COLO668 (cell line): ENCODE data around the gene NPR3.

ENCODE experiments used
- DNase-seq: peaks from one replicate; lab custom pipeline; 2025; ENCODE audit not compliant: unreplicated experiment; lab: John Stamatoyannopoulos, UW

Gene NPR3, protein sequence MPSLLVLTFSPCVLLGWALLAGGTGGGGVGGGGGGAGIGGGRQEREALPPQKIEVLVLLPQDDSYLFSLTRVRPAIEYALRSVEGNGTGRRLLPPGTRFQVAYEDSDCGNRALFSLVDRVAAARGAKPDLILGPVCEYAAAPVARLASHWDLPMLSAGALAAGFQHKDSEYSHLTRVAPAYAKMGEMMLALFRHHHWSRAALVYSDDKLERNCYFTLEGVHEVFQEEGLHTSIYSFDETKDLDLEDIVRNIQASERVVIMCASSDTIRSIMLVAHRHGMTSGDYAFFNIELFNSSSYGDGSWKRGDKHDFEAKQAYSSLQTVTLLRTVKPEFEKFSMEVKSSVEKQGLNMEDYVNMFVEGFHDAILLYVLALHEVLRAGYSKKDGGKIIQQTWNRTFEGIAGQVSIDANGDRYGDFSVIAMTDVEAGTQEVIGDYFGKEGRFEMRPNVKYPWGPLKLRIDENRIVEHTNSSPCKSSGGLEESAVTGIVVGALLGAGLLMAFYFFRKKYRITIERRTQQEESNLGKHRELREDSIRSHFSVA

DNA sequence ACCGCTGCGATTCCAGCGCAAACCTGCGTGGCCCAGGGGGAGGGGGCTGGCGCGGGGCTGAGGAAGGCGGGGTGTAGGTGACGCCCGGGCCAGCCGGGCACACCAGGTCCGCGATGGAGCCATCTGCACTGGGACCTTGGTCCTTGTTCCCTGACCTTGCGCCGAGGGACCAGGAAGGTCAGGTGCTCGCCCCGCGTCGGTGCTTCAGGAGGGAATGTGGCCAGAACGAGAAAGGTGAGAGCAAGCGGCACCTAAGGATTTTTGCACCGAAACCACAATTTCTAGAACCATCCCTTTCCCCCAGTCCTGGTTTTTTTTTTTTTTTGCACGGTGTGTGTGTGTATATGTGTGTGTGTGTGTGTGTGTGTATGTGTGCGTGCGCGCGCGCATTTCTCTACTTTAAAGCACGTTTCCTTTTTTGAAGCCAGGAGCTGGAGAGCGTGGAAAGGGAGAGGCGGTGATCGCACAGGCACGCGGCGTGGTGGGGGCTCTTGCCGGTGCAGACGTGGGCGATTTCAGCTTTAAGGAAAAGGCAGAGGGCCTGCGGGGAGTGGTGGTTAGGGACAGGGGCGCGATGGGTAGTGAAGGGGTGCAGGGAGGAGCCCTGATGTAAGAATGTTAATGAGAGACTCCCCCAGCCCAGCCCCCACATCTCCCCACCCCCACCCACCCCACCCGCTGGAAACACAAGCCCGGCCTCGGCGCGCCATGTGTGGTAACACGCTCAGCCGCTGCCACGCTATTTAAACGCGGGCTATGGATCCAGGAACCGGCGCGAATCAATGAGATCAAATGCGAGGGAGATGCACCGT lies at the start of gene NPR3:
NPR3 (plus strand) TSS at position 772 of the 812 bp plus-strand sequence. CDS start 456 bp downstream, outside the sequence.
- peak; percentile 45 for DNase-seq

DNA sequence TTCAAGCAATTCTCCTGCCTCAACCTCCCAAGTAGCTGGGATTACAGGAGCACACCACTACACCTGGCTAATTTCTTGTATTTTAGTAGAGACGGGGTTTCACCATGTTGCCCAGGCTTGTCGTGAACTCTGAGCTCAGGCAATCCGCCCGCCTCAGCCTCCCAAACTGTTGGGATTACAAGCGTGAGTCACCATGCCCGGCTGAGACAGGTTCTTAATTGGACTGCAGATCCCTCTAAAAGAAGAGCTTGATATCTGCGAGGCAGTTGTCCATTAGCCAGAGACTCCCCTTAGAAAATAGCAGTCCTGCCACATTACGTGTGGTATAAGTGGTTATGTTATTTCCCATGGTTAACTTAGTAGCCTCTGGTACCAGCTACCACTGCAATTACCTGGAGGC lies 46.6 kb upstream of the NPR3 start:
- DNase-seq, result no peak

DNA sequence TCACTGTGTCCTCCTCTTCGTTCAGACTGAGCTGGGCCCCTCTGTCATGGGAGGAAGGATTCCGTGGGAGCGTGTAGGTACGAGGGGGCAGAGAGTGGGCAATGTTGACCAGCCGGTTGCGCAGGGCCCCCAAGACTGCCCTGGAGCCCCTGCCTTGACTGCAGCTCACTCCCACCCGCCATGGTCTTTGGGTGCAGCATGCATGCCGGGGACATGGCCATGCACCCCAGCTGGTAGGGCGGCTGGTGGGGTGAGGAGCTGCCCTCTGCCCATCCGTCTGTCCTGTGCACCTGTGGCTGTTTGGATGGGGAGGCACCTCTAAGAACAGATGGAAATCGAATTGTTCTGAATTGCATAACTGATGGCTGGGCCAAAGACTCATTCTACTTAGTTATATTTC lies 42.6 kb upstream of the NPR3 start:
- no peak for DNase-seq

DNA sequence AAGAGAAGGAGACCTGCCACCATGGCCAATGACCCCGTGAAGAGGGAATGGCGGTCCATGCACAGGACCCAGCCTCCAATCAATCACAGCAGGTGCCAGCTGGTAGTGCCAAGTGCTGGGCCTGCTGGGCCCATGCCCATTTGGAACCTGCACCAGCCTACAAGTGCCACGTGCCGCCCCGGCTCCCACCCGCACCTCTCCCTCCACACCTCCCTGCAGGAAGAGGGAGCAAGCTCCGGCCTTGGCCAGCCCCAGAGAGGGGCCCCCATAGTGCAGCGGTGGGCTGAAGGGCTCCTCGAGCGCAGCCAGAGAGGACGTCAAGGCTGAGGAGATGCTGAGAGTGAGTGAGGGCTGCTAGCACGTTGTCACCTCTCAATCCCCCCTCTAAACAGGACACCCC lies 37.8 kb upstream of the NPR3 start:
- no peak for DNase-seq

DNA sequence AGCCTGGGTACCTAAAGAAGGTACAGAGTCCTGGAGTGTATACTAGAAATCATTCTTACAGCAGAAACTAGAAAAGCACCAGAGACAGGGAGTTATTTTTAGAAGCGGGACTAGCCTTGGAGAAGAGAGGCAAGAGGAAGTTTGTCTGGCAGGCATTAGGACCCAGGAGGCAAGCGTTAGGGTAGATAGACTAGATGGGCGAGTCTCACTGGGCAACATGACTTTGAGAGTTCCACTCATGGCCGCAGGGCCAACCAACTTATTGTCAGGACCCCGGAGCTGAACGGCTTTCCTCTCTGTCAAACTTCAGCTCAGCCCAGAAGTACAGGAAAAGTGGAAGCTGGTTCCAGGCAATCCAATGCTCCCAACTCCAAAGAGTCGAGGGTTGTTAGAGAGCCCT lies 34.1 kb upstream of the NPR3 start:
- no peak for DNase-seq

DNA sequence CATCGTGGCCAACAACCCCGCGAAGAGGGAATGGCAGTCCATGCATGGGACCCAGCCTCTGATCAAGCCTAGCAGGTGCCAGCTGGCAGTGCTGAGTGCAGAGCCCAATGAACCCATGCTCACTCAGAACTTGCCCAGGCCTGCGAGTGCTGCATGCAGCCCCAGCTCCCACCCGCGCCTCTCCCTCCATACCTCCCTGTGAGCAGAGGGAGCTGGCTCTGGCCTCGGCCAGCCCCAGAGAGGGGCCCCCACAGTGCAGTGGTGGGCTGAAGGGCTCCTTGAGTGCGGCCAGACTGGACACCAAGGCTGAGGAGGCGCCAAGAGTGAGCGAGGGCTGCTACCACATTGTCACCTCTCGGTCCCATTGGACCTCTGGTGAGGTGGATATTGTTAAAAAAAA lies 32.6 kb upstream of the NPR3 start:
- no peak for DNase-seq

DNA sequence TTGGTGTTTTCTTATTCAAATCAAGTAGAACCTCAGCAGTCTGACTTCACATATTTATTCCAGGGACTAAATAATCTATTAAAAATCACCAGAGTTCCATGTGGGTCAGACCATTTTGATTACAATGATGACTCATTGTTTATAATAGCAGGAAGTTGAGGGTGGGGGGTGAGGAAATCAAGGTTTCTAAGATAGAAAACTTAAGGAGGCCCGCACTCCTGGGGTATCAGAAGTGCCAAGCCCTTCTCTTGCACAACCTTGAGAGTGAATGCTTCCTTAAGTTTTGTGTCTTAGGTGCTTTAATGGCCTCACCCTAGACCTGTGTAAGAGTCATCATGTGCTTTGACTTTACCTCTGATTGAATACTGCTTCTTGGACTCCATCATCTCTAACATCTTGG lies 31.9 kb upstream of the NPR3 start:
- DNase-seq, result no peak

DNA sequence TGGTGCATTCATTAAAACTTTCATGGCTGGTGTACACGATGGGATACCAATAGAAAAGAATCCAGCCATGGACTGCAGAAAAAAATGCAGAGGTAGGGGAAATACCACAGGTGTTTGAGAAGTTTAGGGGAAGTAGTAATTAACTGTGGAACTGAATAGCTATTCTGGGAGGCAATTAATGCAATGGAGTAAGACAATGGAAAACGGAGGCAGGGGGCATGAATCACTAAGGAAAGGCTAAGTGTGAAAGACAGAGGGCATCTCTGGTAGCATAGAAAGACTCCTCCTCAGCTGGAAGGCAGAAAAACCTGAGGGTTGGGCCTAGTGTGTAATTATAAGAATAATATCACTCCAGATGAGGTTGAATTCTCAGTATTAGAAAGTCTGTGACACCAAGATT lies 30.9 kb upstream of the NPR3 start:
- DNase-seq, result no peak

DNA sequence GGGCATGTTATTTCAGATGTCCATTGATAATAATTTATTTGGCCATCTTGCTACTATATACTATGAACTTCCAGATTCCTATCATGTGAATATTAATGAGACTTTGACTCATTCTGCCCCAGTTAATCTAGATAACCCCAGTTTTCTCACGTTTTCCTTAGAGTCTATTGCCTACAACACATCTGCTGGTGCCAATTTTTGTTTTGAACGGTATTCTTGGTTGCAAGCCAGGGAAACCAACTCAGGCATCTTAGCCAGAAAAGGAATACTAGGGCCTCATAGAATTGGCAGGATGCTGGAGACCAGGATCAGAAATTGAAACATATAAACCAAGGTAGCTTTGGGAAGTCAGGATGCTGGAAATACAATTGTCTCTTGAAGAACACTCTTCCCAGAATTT lies 28.0 kb upstream of the NPR3 start:
- DNase-seq, result no peak

DNA sequence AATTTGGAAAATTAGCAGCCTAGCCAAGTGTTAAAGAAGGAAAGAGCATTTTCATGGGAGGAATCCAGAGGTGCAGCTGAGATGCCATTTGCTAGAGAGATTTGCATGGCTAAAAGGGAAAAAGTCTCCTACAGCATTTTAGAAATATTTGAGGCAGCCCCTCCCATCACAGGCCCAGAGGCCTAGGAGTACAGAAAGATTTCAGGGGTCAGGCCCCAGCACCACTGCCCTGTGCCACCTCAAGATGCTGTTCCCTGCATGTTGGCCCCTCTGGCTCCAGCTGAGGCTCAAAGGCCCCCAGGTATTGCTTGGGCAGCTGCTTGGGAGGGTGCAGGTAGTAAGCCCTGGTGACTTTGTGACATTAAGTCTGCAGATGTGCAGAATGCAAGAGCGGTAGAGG lies 26.9 kb upstream of the NPR3 start:
- no peak for DNase-seq

DNA sequence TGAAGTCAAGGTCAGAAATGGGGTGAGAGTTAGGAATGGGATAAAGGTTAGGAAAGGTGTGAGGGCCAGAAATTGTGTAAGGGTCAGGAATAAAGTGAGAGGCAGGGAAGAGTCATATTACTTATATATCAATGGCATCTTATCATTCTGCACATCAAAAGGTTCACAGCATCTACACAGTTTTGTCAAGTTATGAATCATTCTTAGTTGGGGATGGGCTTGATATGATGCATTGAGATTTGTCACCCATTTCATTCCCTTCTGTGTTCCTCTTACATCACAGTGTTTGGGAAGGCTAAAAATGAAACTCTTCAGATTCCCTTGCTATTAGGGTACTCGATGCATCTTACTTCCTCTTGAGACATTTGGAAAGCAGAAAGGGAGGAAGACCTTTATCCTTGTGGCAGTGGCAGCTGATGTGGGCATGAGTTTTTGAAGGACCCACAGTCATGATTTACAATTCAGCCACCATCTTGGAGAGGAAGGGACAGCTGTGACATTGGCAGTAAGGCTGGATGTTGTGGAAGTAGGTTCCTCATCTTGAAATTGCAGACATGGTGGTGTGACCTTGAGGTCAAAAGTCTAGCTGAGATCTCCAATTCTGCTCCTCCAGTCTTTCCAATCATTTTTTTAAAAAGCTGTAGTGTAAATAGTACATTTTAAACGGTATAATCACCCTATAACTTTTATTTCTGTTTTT lies 24.2 kb upstream of the NPR3 start:
- DNase-seq, result no peak

DNA sequence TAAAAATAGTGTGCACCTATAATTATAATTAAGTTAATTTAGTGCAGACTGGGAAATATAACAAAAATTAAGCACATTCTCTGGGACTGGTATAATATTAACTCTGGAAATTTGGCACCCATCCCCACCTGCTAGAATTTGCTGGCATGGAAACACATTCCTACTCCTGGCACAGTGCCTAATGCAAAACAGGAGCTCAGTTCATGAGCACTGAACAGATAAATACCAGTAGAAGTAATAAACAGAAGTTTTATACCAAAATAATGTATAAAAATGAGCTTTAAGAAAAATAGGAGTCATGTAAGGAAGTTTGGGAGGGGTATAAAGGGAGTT lies 23.7 kb upstream of the NPR3 start:
- no peak for DNase-seq

DNA sequence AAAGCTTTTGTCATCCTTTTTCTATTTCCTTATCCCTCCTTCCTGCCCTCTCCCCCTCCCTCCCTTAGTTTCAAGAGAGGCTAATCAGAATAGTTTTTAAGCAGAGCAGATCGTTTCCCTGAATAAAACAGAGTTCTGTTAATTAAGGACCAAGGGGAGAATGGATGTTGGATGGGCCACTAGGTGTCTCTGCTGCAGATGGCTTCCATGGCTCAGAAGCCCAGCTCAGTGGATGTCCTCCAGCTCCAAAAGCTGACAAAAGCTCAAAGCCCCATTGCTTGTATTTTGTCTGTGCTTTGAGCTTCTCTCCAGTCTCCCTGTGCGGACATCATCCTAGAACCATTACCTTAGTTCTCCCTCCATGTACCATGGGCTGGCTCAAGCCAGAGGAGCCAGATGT lies 21.0 kb upstream of the NPR3 start:
- DNase-seq, result no peak

DNA sequence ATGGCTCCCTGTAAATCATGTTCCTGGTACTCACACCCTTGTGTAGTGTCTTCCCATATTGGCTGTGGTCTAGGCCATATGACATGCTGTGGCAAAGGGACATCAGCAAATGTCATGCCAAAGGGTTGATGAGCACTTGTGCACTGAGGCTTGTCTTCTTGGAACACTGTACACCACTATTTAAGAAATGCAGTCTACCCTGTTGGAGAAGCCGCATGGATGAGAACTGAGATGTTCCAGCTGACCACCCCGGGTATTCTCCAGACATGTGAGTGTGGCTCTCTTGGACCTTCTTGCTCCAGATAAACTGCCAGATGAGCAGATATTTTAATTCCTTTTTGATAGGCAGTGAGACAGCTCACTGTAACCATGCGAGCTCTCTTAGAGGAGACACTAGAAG lies 20.5 kb upstream of the NPR3 start:
- no peak for DNase-seq

DNA sequence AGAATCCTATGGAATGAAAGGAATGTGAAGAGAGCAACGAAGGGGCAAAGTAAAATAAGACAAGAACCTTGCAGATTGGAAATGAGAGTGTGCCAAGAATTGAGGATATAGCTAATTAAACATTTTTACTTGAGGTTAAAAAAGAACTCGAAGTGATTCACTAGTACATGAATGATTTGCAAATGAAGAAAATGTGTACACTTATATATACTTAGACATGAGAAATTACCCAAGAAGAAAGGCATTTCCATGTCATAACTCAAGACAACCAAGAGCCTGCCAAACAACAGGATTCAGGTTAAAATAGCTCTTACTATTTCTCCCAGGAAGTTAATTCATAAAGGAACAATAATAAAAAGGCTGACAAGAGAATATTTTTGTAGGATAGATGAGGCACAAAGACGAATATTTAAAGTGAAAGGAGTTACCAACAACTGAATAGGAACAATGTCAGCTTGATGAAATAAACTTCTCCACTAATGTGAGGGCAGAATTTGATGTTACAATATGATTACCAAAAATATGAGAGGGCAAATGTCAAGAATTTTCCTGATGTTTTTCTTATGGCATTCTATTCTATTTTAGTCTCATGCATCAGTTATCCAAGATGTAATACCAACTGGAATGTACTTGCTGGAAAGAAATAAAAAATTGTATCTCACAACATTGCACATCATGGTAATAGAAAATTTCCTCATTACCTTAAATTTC lies 18.9 kb upstream of the NPR3 start:
- DNase-seq, result no peak

DNA sequence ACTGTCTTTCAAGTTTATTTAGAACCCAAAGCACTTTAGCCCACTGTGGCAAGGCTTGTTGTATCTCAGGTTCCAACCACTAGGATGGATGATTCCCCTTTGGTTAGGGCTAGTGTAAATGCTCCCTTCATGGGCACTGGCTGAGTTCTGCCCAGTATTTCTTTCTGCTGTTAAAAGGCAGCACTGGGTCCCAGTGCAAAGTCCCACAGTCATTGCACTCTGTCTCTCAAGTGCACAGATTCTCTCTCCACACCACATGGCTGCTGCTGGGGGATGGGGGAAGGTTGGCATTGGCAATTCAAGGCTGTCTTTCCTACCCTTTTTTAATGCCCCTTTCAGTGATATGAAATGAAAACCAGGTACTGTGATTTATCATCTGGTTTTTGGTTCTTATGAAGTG lies 7.2 kb upstream of the NPR3 start:
- no peak for DNase-seq

DNA sequence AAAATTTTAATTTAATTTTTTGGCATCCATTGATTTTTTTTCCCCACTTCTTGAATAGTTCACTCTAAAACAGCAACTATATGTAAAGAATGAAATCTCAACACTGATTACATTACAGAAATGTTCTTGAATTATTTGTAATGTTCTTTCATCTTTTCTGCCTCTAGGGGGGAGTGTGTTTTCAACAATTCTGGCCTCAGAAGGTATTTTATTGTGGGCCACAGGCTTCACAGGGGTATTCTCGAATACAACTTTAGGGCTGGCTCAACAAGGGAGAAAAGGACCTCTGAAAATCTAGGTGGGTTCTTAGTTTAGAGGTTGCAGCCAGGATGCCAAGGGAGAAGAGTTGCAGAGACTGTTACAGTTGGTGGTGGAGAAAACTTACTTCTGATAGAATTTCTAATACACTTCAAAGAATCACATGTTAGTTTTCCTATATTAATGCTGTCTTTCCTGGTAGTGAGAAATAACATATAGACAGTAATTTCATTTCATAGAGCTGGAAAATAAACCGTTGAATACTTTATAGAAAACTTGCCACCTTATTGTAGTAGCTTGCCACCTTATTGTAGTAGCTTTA lies 3.6 kb upstream of the NPR3 start:
- DNase-seq, result no peak

DNA sequence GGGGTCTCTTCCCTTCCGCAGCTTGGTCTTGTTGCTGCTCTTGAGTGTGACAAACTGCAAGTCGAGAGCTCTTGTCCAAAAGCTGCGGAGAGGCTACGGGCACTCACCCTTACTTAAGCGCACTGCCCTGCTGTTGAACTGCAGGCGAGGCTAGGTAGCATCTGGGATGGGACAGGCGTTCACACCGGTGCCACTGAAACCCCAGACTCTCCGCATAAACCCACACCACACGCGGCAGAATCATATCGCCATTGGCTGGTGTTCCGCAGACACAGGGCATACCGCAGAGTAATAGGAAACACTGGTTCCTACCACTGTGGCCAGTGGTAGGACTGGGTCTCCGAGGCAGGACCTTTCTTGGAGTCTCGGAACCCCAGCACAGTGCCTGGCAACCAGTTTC lies 2.2 kb upstream of the NPR3 start:
- no peak for DNase-seq

DNA sequence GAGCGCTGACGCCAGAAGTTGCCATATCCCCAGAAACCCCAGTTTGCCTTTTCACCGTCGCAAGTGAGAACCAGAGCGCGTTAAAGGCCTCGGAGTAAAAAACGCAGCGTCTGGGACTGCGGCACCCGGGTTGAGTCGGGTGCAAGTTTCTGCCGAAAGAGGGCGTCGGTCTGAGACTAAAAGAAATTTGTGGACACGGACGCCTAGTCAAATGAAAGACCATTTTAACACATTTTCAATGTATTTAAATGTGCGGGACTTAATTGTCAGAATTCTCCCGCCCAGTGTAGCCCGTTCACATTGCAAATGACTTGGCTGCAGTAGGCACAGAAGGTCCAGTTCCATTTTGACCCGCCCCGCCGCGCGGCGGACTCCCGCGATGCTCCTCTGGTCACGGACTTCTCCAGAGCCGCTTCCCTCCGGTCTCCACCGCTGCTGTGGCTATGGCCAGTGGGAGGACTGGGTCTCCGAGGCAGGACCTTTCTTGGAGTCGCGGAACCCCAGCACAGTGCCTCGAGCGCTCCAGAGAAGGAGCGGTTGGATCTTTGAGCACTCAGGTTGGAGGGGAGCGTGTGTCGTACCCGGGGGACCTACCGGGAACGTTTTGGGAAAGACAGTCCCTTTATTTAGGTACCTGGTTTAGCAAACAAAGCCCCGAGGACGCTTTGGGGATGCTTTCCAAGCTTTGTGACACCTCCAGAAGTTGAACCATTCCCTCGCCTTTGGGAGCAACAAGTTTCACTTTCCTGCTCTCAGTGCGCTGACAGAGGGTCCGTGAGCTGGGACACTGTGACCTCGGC lies 1.2 kb upstream of the NPR3 start:
- DNase-seq, result peak; percentile 67

DNA sequence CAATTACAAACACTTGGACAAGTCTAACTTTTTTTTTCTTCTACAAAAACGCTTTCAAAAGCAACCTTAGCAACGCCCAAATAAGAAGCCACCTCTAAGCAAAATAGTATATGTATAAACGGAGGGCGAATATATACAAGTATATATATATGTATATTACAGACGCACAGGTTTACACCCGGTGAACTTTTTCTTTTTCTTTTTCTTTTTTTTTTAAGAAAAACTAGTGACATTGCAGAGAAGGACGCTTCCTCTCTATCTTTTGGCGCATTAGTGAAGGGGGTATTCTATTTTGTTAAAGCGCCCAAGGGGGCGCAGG lies 200 bp downstream of the NPR3 start:
- no peak for DNase-seq
